OCI-LY3 (cell line): Measurements from ENCODE around the gene CHN2.

Experiments used
- CTCF ChIP-seq: fragments of 200-600, 300-600 bp; sonication (generic); IDR thresholded peaks from 2 replicates; pipeline ENCODE4 v1.5.1; 2014; ENCODE audit warnings: antibody characterized with exemption, low read length, low read depth
- EZH2phosphoT487 ChIP-seq: fragments of 200-600 bp; shearing (Covaris generic); IDR thresholded peaks from 2 replicates; pipeline ENCODE4 v1.6.1; 2018; ENCODE audit warnings: antibody characterized with exemption, mixed run types, low read depth

GRCh38 chr7:29308424-29308823 lies 113.8 kb downstream of the CHN2 start:
- TF ChIP-seq CTCF (no peak), EZH2phosphoT487 (no peak)
